Coronary artery (tissue), 2 donors: ENCODE data around the gene NPPB.

Source experiments
- DNase-seq: peaks from one replicate; pipeline ENCODE4 v3.0.0-alpha.2; 2017; ENCODE audit warnings: low spot score
- H3K27ac ChIP-seq, 2 donors: fragments of 200-600 bp; sonication (generic); one replicate each; pipeline ENCODE4 v1.5.1; 2016 to 2019
- H3K4me3 ChIP-seq: fragments of 200-600 bp; sonication (generic); 2 replicates; pipeline ENCODE4 v1.5.1; 2016; ENCODE audit warnings: mild to moderate bottlenecking, moderate library complexity
- TF ChIP-seq, protein P1 (sequence below): fragments of 200-600 bp; sonication (generic); IDR thresholded peaks from one replicate; pipeline ENCODE4 v1.5.1; 2019; ENCODE audit warnings: antibody characterized with exemption

NPPB gene

DNA sequence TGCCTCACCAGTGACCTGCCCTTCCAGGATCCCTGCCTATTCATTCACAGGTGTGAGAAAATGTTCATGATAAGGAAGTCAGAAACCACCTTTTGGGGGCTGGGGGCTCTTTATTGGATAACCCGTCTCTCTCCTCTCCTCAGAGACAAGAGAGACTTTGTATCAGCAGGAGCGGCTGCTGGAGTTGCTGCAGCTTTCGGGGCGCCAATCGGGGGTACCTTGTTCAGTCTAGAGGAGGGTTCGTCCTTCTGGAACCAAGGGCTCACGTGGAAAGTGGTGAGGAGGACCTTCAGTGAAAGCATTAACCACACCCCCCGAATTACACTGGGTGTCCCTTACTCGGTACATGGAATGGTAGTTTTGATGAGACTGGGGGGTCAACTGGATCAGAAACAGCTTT is 31.8 kb downstream of the NPPB start:
- no peak overlapping the region for H3K27ac ChIP-seq
- TF ChIP-seq, protein P1, sequence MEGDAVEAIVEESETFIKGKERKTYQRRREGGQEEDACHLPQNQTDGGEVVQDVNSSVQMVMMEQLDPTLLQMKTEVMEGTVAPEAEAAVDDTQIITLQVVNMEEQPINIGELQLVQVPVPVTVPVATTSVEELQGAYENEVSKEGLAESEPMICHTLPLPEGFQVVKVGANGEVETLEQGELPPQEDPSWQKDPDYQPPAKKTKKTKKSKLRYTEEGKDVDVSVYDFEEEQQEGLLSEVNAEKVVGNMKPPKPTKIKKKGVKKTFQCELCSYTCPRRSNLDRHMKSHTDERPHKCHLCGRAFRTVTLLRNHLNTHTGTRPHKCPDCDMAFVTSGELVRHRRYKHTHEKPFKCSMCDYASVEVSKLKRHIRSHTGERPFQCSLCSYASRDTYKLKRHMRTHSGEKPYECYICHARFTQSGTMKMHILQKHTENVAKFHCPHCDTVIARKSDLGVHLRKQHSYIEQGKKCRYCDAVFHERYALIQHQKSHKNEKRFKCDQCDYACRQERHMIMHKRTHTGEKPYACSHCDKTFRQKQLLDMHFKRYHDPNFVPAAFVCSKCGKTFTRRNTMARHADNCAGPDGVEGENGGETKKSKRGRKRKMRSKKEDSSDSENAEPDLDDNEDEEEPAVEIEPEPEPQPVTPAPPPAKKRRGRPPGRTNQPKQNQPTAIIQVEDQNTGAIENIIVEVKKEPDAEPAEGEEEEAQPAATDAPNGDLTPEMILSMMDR, result no peak

DNA sequence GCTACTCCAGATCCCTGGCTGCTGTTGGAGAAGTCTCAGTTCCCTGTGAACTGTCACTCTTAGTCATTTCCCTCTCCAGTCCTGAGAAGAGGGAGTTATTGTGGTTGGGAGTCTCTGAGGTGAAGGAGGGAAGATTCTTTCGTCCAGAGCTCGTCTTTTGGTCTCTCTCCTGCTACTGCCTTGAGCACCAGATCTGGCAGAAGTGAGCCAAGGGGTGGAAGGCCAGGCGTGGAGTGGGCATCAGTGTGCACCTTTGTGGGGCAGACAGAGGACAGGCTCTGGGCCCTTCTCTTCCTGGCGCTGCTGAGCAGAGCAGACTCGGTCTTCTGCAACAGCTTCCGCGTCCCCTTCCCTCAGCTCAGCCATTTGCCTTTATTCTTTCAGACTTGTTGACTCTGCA is 33.6 kb downstream of the NPPB start:
- TF ChIP-seq, protein P1, result no peak
- Histone ChIP-seq H3K27ac (no peak overlapping the region), H3K4me3 (no peak overlapping the region)
- no peak for DNase-seq

More for the DNA sequence above, 31.8 kb downstream of the NPPB start:
- H3K4me3 ChIP-seq, result no peak overlapping the region
- DNase-seq, result no peak

DNA sequence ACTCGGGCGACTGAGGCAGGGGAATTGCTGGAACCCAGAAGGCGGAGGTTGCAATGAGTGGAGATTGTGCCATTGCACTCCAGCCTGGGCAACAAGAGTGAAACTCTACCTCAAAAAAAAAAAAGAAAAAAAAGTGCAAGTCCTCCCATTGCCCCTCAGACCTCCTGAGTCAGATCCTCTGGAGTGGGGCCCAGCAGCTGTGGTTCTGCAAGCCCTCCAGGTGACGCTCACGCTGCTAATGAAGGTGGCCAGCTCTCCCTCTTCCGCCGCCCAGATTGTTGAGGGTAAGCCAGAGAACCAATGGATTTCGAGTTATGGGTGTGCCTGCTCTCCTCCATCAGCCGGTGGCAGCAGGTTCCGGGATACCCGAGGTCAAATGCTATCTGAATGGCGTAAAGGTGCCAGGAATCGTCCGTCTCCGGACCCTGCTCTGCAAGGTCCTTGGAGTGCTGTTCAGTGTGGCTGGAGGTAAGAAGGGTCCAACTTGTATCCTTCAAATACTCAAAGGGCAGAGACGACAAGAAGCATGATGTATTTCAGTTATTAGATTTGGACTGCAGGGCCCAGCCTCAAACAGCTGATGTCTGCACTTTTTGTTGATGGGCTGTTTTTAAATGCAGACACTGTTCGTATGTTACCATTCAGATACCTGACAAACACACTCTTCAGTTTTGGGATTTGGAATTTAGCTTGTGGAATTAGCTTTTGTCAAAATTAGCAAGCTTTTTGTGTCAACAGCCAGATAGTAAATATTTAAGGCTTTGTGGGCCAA is 35.2 kb downstream of the NPPB start:
- no peak for DNase-seq

DNA sequence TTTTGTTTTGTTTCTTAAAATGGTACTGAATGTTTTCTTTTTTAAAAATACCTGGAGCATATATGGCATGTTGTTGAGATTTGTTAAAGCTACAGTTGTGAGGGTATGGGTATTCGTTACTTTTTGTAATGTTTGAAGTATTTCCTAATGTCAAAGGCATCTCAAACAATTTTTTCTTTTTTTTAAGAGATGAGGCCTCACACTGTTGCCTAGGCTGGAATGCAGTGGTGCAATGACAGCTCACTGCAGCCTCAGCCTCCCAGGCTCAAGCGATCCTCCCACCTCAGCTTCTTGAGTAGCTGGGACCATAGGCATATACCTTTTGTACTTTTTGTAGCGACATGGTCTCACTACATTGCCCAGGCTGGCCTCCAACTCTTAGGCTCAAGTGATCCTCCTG is 36.7 kb downstream of the NPPB start:
- TF ChIP-seq, protein P1, result no peak
- no peak overlapping the region for H3K4me3 ChIP-seq
- H3K27ac ChIP-seq, result no peak overlapping the region
- no peak for DNase-seq

More for the DNA sequence above, 35.2 kb downstream of the NPPB start:
- Histone ChIP-seq H3K4me3 (no peak overlapping the region), H3K27ac (no peak overlapping the region)
- TF ChIP-seq, protein P1, result no peak

DNA sequence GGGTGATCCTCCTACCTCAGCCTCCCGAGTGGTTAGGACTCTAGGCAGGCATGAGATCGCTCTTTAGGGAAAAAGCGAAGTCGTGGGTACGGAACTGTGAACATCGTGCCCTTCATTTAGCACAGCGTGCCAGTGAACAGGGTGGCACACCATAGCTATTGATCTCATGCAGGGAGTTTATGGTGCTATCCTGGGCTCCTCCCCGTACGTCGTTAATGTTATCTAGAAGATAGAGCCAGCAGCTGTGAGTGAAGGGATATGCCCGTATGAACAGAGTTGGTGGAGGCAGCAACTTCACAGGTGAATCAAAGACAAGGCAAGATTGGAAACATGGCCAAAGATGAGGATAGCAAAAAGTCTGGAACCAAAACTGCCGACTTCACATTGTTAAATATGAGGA is 41.6 kb downstream of the NPPB start:
- H3K4me3 ChIP-seq, result no peak overlapping the region
- TF ChIP-seq, protein P1, result no peak
- no peak overlapping the region for H3K27ac ChIP-seq
- no peak for DNase-seq

DNA sequence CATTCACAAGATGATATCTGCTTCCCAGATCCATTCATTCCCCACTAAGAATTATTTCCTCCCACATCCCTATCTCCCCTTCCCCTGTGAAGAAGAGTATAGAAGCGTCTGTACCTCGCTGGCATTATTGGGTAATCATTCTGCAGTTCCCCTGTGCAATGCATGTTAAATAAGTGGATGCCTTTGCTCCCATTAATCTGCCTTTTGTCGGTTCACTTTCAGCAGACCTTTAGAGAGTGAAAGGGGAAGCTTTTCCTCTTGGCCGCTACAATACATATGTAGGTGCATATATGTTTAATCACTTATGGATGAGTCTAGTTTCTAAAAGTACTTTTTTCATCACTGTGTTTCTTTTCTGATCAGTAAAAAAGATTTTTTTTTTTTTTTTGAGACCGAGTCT is 45.7 kb downstream of the NPPB start:
- TF ChIP-seq, protein P1, result no peak
- DNase-seq, result no peak
- H3K27ac ChIP-seq, result no peak overlapping the region
- H3K4me3 ChIP-seq, result no peak overlapping the region
